AG08396 (cell line): ENCODE data around the gene FGB.
A peak's percentile ranks its signal among the peaks of the same experiment; 100 is the strongest.
"Not testable (repeated sequence)": the region's sequence is repeated elsewhere in the genome, so short reads cannot be mapped to it uniquely, and the experiment has no call there.

Source experiments
- DNase-seq: peaks from one replicate; pipeline ENCODE4 v3.0.0; 2012; ENCODE audit warnings: low spot score, mixed read lengths

FGB gene

DNA sequence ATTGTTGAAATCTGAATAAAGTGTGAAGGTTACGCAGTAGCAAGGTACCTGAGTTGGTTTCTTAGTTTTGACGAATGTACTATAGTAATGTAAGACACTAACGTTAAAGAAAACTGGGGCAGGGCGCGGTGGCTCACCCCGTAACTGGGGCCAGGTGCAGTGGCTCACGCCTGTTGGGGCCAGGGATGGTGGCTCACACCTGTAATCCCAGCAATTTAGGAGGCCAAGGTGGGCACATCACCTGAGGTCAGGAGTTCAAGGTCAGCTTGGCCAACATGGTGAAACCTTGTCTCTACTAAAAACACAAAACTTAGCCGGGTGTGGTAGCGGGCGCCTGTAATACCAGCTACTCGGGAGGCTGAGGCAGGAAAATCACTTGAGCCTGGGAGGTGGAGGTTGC, 34.5 kb downstream of the FGB start:
- not testable (repeated sequence) for DNase-seq

DNA sequence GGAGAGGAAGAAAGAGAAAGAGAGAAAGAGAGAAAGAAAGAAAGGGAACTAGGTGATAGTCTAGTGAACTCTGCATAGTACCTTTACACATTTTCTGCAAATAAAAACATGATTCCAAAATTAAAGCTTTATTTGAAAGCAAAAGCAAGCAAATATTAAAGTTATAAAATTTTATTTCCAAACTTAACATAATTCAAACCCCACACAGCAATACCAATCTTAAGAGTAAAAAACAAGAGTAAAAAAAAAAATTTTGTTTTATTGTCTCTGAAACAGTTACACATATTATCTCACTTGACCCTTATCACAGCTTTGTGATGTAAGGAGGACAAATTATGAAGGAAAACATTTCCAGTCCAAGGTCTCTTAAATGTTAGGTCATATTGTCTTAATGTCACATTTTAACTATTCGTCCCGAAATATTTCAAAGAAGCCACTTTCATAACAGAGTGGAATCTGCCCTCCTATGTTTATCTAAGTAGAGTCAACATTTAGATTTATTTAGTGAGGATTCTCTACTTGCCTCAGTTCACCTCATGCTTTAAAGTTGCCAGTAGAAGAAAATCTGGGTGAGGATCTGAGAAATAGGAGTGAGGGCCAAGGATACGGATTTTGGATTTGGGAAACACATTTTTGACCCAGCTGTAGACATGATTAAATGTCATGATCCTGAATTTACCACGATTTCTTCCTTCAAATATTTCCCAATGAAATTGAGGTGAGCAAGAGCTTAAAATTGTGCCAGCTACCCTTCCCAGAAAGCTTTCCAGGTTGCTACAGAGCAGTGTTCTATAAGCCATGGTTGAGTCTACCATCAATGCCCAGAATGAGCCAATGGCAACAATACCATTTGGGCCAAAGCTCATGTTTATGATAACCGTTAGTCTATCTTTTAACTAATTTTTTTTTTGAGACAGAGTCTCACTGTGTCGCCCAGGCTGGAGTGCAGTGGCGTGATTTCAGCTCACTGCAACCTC, 35.3 kb downstream of the FGB start:
- DNase-seq = no peak

DNA sequence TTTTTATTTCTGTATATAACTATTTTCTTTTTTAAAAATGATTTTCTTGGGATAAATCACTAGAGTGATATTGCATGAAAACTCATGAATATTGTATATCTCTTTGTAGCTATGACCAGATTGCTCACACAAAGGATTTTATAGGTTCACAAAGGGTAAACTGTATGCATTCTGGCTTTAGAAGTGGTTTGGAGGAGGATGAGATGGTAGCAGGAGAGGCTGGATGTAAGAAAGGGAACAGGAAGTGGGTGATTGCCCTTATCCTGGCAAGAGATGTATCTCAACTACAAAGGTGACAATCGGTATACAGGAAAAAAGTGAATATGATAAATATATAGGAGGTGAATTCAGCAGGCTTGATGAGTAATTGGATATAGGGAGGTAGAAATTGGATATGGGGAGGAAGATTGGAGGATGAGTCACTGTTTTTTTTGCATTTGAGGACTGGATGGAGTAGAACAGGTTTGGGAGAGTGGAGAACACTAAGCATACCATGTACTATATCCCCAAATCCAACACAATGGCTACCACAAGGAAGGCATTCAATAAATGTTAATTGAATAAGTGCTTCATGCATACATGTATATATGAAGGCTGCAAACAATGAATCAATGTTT, 39.7 kb downstream of the FGB start:
- no peak for DNase-seq

DNA sequence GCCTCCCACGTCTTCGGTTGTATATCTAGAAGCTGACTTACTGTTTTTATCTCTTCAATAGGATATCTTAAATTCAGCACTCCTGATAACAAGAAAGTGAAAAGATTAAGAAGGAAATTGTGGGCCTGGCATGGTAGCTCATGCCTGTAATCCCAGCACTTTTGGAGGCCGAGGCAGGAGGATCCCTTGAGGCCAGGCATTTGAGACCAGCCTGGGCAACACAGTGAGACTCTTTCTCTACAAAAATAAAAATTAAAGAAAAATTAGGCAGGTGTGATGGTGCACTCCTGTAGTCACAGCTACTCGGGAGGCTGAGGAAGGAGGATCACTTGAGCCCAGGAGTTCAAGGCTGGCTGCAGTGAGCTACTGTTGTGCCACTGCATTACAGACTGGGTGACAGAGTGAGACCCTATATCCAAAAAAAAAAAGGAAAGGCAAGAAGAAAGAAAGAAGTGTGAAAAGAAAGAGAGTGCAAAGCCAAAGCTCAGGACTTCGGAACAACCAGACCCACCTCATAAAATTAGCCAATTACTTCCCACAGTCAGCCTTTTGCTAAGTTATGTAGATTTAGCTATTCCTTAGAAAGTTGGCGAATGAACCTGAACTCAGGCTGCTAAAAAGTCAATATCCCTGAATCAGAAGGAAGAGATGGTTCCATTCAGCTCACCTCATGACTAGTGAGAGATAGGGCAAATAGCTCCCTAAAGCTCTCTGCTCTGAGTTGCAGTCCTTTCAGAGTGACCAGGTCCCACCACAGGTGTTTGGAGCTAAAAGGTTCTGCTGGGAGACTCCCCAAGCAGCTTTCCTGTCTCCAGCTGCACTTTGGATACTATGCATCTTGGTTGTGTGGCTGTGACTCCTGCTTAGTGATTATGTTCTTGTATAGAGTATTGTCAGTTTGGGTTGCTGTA, 40.5 kb downstream of the FGB start:
- no peak for DNase-seq

DNA sequence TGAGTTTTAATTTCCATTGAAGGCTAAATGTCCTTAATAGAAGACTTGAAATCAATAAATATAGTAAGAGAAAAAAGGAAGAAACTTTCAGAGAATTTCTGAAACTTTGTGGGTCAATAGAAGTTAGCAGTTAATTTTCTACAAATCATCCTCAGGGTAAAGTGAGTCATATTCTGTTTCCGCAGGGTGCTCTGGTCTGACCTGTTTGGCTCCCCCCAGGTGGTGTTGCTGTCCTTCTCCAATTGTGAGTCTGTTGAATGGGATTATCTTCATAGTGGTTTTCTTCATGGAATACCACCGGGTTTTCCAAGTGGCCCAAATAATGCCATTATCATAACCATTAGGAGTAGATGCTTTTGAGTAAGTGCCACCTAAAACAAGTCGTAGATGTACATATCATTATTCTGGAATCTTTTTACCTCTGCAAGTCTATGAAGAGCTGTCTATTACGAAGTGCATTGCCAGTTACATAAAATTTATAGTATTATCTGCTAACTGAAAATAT, 41.9 kb downstream of the FGB start:
- DNase-seq = no peak

DNA sequence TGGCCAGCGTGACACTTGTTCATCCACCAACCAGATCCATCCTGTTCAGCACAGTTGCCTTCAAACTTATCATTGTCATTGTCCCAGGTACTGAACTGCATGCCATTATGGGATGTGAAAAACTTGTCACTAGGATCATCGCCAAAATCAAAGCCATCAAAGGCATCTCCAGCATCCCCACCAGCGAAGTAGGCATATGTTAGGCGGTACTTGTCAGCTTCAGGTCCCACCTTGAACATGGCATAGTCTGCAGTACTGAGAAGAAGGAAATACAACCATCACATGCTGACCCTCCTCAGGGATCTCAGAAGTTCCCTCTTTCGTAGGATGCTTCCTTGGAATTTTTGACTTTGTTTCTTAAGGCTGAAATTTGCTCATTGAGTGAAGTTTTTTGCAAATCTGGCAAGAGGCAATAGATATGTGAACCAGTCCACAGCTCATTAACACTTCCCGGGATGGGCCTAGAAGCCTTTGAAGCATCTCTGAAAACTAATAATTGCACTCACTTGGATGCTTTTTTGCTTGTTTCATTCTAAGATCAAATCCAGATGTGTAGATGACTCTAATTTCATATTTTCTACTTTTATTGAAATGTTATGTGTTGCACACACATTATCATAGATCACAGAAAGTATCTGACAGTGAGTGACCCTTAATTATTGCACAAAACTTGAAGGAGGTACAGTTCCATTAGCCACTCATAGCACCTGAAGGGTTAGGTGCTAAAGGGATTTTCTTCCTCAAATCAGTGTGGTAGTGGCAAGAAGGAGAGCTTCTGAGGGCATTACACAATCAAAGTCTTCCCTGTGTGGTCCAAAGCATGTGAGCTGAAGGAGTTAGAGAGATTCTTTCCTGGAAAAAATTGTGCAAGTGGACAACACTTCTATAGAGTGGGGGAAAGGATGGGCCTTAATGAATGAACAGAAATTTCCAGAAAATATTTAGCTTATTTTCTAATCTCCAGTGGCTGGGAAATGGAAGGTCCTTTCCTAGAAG, 44.2 kb downstream of the FGB start:
- no peak for DNase-seq

DNA sequence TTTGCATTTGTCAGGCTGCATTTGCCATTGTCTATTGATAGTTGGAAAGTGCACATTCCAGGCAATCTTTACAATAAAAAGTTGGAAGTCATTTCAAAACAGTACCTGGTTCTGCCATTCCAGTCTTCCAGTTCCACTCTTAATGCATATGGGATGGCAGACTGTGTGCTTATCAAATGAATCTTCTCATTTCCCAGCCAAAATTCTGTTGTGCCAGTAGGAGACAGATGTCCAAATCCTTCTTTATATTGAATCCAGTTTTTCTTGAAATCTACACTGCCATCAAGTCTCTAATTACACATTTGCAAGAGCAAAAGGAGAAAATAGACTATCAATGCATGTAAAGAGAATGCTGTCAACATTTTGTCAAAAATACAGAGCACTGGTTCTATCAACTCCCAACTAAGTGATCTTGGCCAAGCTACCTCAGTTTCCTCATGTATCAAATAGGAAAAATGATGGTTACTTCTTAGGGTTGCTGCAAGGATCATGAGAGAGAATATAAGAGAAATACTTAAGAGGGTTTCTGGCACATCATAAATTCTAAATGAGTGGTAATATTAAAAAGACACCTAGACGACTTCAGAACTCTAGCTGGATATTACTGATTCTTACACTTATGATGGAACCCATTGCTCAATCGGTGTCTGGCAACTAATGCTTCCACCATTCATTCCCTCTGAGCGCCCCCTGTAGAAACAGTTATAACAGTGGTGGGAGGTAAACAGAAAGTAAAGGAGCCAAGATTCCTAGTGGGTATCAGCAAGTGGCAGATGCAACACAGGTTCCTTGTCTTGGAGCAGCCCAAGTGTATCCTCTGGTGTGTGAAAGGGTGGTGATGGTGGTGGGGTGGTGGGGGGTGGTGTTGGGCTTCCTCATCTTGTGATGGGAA, 45.8 kb downstream of the FGB start:
- no peak for DNase-seq

DNA sequence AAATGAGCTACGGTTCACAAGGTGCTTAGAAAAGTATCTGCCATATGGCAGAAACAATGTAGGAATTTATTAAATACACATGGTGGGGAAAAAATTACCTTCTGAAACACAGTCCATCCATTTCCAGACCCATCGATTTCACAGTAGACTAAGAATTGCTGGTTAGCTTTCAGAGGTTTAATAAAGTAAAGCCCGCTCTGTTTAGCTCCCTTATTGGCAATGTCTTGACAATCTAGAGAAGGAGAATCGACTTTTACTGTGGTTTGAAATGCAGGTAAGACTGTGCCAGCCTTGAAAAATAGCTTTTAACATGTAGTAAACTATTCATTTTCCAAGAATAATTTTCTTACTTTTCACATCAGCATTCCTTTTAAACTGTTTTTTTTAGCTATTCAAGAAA, 46.7 kb downstream of the FGB start:
- no peak for DNase-seq

DNA sequence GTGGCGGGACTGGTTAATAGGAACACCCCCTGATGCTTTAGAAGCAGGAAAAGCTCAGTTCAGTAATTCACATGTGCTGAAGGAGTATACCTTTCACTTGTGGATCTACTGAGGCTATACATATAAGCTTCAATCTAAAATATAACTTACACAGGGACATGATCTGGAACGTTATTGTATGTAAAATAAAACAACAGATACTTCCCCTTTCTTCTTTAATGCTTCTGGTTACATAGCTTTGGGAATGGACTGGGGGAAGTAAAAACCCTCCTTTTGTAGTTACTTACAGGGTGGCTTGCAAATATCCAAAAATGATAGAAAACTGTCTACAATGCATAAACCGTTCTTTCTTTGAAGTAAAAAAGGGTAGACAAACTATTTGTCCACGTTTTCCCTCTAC, 47.8 kb downstream of the FGB start:
- no peak for DNase-seq

DNA sequence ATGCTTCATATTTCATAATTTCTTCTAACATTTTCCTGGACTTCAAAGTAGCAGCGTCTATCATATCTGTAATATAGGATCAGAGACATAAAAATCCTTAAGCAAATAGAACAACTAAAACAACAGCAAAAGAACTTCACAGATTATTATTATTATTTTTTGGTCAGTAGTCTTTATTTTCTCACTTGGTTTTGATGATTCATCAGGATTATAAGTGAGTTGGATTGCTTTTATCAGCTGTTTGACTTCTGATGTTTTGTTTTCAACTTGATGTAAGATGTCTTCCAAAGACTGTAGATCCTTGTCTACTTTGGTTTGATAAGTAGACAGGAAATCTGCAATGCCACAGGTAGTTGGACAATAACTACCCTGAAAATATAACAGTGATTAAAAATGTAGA, 49.0 kb downstream of the FGB start:
- DNase-seq = no peak

DNA sequence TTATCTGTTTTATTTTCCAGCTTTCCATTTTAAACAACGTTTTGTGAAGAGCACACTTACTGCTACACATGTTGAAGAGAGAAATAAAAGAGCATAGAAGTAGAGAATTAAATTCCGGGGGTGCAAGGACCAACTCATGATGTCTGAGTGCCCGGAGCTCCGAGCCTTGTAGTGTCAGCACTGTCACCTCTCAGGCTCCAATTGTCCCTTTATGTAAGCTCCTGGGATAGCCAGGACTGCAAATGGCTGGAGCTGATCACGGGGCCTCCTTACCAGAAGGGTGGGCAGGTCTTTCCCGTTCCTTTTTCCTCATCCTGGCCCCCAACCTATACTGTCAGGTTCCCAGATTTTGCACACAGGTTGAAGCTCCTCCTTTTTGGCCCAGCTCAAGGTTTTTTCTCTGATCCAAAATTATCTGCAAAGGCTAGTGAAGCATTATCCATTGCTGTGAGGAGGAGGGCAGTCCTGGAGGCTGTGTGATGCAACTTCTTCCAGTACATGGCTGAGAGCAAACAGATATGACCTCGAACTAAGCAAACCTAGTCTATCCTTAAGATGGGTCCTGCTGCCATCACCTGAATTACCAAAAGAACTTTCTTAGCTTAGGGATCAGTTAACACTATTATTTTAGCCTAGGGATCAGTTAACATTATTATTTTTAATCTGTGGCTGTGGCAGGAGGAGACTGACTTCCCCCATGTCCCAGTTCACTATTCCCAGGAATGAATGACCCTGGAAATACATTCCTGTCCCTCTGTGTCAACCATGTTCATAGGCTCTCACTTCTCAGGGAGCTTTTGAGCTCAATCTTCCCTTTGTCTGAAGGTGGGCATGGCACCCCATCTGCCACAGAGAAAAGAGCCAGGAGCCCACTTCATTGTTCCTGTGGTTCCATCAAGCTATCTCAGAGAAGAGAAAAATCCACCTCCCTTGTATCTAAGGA, 49.9 kb downstream of the FGB start, which contains the start of gene FGG:
FGG (minus strand) TSS at position 185 of the 943 bp plus-strand sequence; CDS start at position 138, 47 bp downstream.
- DNase-seq = no peak

DNA sequence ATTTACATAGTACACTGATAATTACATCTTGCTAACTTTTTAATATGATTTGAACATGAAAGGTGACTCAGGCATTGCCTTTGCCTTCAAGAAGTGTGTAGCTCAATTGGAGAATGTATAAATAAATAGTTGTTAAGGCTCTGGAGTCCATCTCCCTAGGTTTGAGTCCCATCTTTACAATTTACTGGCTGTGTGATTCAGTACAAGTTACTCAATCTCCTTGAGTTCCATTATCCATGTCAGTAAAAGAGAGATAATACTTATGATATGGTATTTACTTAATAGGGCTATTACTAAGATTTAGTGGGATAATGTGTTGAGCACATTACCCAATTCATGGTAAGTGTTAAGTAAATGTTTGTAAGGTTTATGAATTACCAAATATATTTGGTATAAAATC, 51.5 kb downstream of the FGB start:
- DNase-seq = no peak

DNA sequence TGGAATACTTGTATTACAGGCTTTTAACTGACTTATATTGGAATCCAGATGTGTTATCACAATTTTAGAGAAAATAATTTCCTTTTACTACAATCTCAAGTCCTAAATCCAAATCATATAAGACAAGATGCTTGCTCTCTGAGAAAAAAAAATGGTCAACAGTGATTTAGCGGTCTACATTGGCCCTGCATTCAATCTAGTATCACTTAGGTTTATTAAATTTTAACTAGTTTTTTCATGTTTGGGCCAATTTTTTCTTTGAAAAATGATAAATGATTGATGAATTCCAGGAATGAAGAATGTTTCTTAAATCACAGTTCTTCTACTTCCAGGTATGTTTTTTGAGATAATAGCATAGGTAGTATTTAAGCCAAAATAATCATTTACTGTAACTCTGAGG, 52.4 kb downstream of the FGB start:
- DNase-seq = no peak

DNA sequence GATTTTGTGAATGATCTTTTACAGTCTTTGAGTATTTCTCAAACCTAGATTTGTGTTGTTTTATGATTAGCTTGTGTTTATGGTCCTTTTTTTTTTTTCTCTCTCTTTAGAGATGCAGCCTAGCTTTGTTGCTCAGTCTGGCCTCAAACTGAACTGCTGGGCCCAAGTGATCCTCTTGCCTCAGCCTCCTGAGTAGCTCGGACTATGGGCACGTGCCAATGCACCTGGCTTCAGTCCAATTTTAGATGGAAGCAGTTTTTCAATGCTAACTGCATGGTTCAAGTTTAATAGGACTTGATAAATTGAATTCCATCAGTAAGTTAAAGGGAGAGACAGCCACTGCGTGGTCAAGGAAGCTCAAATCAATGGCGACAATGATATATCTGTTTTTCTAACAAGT, 53.5 kb downstream of the FGB start:
- no peak for DNase-seq

DNA sequence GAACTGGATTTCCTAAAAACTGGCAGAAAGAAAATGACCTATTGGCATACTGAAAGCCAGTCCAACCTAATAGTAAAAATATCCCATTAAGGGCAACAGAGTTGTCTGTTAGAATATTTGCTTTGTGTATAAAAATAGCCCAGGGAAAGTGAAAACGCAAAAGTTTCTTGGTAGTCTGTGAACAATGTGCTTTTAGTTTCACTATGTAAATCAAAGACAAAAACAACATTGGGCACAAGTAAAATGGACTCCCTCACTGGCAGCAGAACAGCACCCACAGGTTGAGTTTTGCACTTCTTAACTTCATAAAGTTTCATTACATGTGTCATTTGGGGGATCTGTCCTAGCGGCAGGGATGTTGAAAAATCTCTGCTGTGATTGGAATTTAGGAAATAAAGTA, 53.9 kb downstream of the FGB start:
- DNase-seq = no peak

DNA sequence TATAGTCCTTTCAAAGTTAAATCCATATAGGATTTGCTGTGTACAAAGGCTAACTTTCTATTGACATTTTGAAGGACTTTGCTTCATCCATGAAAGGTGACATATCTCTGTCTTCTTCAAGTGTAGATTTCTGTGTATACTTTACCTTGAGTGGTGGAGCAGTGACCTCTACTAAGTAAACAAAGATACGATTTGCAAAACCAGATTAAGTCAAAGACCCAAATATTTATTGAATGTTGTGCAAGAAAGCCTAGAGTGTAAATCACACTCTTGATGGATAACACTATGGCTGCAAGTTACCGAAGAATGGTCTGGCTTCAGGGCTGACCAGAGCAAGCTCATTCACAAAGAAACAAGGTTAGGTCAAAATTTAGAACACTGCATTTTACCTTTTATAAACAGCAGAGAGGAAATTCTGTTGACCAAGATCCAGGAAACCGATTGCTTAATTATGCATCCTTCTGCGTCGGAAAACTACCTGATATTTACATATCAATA, 55.1 kb downstream of the FGB start:
- no peak for DNase-seq

DNA sequence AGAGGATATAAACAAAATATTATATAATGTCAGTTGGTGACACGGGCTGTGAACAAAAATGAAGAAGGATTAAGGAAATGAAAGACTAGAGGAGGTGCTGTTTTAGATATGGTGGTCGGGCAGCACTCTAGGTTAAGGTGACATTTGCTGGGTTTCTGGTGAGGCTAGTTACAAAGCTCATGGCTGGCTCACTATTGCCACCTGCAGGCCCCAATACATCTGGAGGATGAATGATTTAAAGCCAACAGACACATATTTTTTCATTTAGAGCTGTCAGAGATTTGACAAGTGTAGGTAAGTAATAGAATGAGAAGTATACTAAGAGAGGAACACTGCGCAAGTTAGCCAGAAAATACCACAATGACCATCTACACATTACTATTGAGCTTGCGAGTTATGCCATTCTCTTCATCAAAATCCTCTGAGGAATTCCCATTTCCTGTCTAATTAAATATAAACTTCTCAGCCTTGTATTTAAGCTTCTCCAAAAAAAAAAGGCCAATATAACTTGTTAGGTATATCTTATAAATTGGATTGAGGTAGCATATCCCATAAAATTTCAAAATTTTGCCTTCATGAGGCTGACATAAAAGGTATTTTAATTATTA, 56.0 kb downstream of the FGB start:
- DNase-seq = peak; percentile 45

DNA sequence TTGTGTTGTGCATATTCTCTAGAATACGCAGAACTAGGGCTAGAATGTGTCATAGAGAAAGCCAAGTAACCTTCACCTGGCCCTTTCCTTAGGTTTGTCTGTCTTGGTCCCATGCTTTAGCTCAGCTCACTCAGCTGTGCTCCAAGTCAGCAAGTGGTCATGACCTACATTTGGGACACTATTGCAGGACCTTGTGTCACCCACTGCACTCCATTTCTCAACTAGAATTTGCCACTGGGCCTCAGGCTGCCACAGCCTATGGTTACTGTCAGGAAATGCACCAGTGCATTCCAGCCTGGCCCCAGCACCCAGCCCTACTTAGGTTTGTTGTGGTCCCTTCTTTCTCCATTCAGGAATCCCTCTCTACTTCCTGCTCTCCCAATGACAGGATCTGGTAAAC, 57.3 kb downstream of the FGB start:
- DNase-seq = no peak
